GM18499 (cell line): Measurements from ENCODE around the gene BICD1.

ENCODE experiments used
- ATAC-seq: cut with Tn5 transposase; IDR thresholded peaks from one replicate; pipeline ENCODE4 v1.9.1; 2021; ENCODE audit warnings: moderate number of reproducible peaks; ENCODE audit not compliant: insufficient read depth, unreplicated experiment

BICD1 gene

GRCh38 chr12:32309811-32310736 is 203.4 kb downstream of the BICD1 start:
- ATAC-seq, result no peak

- no peak for ATAC-seq
Observed at GRCh38 chr12:32312049-32312670, 205.5 kb downstream of the BICD1 start.

GRCh38 chr12:32322354-32322753 is 215.7 kb downstream of the BICD1 start:
- ATAC-seq, result no peak

GRCh38 chr12:32331133-32331532 is 224.5 kb downstream of the BICD1 start:
- ATAC-seq, result no peak

GRCh38 chr12:32332446-32332845 is 225.8 kb downstream of the BICD1 start:
- no peak for ATAC-seq

- ATAC-seq, result no peak
Observed at GRCh38 chr12:32334371-32334777, 227.7 kb downstream of the BICD1 start.

- no peak for ATAC-seq
Observed at GRCh38 chr12:32336261-32336660, 229.6 kb downstream of the BICD1 start.

GRCh38 chr12:32343496-32343895 is 236.8 kb downstream of the BICD1 start:
- ATAC-seq, result no peak

GRCh38 chr12:32344047-32344446 is 237.4 kb downstream of the BICD1 start:
- no peak for ATAC-seq

- no peak for ATAC-seq
Observed at GRCh38 chr12:32353540-32353939, 246.9 kb downstream of the BICD1 start.

GRCh38 chr12:32357601-32358249 is 251.1 kb downstream of the BICD1 start:
- no peak for ATAC-seq

GRCh38 chr12:32360956-32361355 is 254.3 kb downstream of the BICD1 start:
- ATAC-seq, result no peak

- no peak for ATAC-seq
Observed at GRCh38 chr12:32362892-32363291, 256.2 kb downstream of the BICD1 start.

GRCh38 chr12:32365473-32366064 is 258.9 kb downstream of the BICD1 start:
- ATAC-seq, result no peak

- no peak for ATAC-seq
Observed at GRCh38 chr12:32366714-32367113, 260.1 kb downstream of the BICD1 start.

GRCh38 chr12:32367381-32367780 is 260.7 kb downstream of the BICD1 start:
- ATAC-seq, result no peak

GRCh38 chr12:32369202-32369601 is 262.6 kb downstream of the BICD1 start:
- no peak for ATAC-seq

- ATAC-seq, result no peak
Observed at GRCh38 chr12:32377344-32378055, 270.9 kb downstream of the BICD1 start.

GRCh38 chr12:32379213-32379612 is 272.6 kb downstream of the BICD1 start:
- no peak for ATAC-seq

- ATAC-seq, result no peak
Observed at GRCh38 chr12:32379667-32380066, 273.0 kb downstream of the BICD1 start.
